ENCODE data around the gene TRMO.

- TF ChIP-seq REST (IDR thresholded peaks at IDR 0.05; ENCODE audit: insufficient read depth in 1 of 2, low read depth in 2 of 2, low read length in 2 of 2), result no peak
- no peak for TF ChIP-seq TAF1 (IDR thresholded peaks at IDR 0.05; ENCODE audit: borderline replicate concordance, insufficient read depth, low read length)
Observed at GRCh38 chr9:97956331-97956730, 34.0 kb upstream of the TRMO start.
